Measurements from ENCODE around the gene ATG5.

GRCh38 chr6:106194949-106195921 is 130.3 kb downstream of the ATG5 start:
- TF ChIP-seq CTCF (IDR thresholded peaks at IDR 0.05) (no peak), POLR2A (IDR thresholded peaks at IDR 0.05; ENCODE audit: low read depth) (no peak)
